LNCAP (cell line): ENCODE measurements around the gene GSG1L.

ENCODE experiments used
- TF ChIP-seq, protein P1 (sequence below): fragments of 450-650 bp; IDR thresholded peaks from 2 replicates; pipeline ENCODE4 v1.5.1; 2017; ENCODE audit warnings: mild to moderate bottlenecking

Gene GSG1L

DNA sequence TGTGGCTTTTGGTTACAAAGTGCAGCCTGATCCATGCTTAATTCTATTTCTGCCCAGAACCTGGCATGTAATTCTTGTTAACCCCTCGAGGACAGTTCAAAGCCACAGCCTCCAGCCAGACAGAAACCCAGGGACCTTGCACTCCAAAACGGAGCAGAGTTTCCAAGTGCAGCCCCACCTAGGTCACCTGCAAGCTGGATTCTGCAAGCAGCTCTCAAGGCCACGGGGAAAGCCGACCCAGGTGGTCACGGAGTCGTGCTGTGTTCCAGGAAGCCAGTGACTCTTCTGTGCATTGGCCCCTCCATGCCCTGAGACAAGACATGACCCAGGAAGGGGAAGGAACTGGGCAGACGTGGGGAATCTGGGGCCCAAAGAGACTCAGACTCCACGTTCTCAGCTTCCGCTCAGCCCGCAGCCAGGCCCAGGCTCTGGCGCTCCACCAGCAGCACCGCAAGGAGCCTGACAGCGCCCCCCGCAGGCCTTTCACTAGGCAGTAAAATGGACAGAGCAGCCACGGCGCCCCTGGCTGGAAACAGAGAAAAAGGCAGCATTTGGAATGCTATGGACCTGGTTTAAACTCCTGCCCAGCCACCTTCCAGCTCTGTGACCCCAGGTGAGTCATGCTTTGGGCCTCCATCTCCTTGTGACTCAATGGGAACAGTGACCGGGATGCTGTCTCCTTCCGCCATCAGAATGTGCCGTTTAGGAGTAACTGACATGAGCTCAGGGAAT, 27.3 kb upstream of the GSG1L start:
- TF ChIP-seq, protein P1, sequence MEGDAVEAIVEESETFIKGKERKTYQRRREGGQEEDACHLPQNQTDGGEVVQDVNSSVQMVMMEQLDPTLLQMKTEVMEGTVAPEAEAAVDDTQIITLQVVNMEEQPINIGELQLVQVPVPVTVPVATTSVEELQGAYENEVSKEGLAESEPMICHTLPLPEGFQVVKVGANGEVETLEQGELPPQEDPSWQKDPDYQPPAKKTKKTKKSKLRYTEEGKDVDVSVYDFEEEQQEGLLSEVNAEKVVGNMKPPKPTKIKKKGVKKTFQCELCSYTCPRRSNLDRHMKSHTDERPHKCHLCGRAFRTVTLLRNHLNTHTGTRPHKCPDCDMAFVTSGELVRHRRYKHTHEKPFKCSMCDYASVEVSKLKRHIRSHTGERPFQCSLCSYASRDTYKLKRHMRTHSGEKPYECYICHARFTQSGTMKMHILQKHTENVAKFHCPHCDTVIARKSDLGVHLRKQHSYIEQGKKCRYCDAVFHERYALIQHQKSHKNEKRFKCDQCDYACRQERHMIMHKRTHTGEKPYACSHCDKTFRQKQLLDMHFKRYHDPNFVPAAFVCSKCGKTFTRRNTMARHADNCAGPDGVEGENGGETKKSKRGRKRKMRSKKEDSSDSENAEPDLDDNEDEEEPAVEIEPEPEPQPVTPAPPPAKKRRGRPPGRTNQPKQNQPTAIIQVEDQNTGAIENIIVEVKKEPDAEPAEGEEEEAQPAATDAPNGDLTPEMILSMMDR: peak; percentile 33; the same call in 1 of the 2 replicates

DNA sequence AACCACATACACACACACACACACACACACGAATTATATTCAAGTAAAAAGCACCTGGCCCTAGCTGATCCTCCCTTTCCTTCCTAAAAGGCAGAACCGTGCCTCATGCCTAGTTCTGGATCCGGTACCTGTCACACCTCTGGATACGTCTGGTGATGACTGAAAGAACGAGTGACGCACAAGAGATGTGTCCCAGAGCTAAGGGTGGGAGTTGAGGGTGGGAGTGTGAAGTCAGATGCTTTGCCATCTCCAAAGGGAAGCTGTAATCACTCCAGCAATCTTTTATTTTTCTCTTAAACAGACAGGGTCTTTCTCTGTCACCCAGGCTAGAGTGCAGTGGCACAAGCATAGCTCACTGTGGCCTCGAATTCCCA, 26.5 kb upstream of the GSG1L start:
- TF ChIP-seq, protein P1: no peak

DNA sequence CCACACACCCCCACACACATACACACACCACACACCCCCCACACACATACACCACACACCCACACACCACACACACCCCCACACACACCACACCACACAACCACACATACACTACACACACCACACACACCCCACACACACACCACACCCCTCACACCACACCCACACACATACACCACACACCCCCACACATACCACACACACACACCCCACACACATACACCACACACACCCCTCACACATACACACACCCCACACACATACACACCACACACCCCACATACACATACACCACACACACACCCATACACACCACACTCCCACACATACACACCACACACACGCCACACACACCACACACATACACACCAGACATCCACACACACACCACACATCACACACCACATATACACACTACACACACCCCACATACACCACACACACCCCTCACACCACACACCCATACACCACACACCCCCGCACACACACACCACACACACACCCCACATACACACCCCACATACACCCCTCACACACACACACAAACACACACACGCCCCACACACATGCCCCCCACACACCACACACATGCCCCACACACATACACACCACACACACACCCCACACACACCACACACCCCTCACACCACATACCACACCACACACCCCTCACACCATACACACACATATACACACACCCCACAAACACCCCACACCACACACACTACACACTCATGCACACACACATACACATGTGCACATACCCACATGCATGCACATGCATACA, 25.9 kb upstream of the GSG1L start:
- TF ChIP-seq, protein P1: no peak

DNA sequence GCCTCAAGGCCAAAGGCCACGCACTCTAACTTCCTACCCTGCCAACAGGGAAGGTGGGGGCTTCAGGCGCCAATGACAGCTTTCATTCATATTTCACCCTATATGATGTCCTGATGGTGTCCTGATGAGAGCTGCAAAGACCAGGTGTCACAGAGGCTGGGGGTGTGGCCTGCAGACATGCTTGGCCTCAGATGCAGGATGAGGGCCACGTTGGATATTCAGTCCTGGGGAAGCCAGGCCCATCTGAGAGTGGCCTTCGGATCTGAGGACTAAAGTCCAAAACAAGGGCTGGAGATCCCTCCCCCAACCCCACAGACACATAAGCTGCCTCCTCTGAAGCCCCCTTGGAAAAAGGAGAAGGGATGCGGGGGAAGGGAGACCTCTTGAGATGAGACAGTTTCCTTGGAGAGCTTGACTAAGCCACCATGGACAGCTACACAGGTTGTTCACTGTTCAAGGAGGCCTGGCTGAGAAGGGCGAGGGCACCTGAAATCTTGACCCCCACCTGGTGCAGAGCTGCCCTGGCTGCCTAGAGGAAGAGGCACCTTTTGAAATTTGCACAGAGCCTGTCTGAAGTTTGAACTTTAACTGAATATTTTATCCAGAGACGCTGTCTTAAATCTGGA, 24.3 kb upstream of the GSG1L start:
- TF ChIP-seq, protein P1: no peak

DNA sequence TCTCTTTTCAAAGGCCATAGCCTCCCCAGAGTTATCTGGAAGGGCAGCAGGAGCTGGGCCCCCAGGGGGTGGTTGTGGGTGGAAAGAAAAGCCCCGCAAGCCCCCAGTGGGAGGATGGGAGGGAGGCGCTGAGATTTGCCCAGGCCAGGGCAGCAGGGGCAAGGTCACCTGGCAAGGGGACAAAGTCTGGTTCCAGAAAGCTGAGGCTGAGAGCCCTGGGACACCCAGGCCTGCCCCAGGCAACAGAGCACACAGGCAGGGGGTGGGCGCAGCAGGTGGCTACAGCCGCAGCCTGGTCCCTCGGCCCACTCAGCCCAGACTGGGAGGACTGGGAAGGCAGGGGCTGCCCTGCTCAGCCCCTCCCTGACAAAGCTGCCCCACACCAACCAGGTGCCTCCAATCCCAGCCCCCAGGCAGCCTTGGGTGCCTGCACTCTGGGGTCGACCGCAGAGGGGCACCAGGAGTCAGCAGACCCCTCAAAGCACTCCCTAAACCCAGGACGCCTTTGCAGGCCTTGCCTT, 23.7 kb upstream of the GSG1L start:
- TF ChIP-seq, protein P1: no peak

DNA sequence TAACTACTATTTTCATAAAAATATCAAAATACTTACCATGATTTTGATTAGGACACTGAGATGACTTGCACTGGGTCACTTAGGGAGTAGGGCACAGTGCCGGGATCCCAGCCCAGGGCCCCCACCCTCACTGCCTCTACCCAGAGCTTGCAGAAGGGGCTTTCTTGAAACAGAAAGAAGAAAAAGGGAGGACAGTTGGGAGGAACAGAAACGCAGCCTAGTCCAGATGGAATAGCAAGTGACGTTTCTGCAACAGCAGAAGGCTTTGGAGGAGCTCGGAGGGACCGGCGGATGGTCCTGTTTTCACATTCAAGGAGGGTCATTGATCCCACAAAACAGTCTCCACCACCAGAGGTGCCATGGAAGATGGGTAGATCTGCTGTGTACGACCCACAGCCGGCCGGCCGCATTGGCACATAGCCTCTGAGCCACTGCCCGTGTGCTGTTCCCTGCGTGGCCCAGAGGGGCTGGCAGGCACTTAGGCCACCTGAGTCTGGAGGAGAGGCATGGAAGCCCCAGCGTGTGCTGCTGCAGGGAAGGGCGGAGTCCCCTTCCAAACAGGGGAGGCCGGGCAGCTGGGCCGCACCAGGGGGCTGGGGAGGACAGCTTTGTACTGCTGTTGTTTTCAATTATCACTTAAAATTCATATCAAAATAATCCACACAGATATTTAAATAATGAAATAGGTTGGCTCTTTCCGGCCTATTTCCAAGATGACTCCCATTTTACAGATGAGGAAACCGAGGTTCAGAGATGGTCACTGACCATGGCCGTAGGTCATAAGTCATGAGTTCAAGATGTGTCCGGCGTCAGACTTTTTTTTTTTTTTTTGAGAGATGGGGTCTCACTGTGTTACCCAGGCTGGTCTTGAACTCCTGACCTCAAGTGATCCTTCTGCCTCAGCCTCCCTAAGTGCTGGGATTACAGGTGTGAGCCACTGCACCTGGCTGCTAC, 22.9 kb upstream of the GSG1L start:
- TF ChIP-seq, protein P1: no peak
